ENCODE measurements around the gene CASK.
"Not testable (repeated sequence)": the region's sequence is repeated elsewhere in the genome, so short reads cannot be mapped to it uniquely, and the experiment has no call there.

The CASK gene

GRCh38 chrX:41739871-41740270, 183.5 kb downstream of the CASK start:
- Histone ChIP-seq H3K36me3 (ENCODE audit: control insufficient read depth, insufficient read depth, low read length) (no peaks in the 10 kb centered on the region), H3K27ac (ENCODE audit: low read depth, low read length) (no peak overlapping the region), H3K9ac (ENCODE audit: low read length) (no peak overlapping the region), H3K4me3 (ENCODE audit: low read length) (no peak overlapping the region), H3K4me1 (ENCODE audit: control insufficient read depth, insufficient read depth, low read length) (no peaks in the 10 kb centered on the region), H3K27me3 (ENCODE audit: control insufficient read depth, insufficient read depth, low read length) (no peaks in the 10 kb centered on the region)

- no peaks in the 10 kb centered on the region for H3K4me1 ChIP-seq (ENCODE audit: control insufficient read depth, insufficient read depth, low read length)
- H3K36me3 ChIP-seq (ENCODE audit: control insufficient read depth, insufficient read depth, low read length) = no peaks in the 10 kb centered on the region
- H3K27ac ChIP-seq (ENCODE audit: low read depth, low read length) = no peak overlapping the region
Measured at GRCh38 chrX:41737065-41737464, 186.3 kb downstream of the CASK start.

GRCh38 chrX:41734530-41734929, 188.8 kb downstream of the CASK start:
- Histone ChIP-seq H3K4me3 (ENCODE audit: low read length) (no peak overlapping the region), H3K27ac (ENCODE audit: low read depth, low read length) (no peak overlapping the region), H3K4me1 (ENCODE audit: control insufficient read depth, insufficient read depth, low read length) (no peaks in the 10 kb centered on the region), H3K9ac (ENCODE audit: low read length) (no peak overlapping the region), H3K27me3 (ENCODE audit: control insufficient read depth, insufficient read depth, low read length) (no peaks in the 10 kb centered on the region), H3K36me3 (ENCODE audit: control insufficient read depth, insufficient read depth, low read length) (no peaks in the 10 kb centered on the region)

More at GRCh38 chrX:41737065-41737464, 186.3 kb downstream of the CASK start:
- H3K9ac ChIP-seq (ENCODE audit: low read length) = no peak overlapping the region
- no peak overlapping the region for H3K4me3 ChIP-seq (ENCODE audit: low read length)
- H3K27me3 ChIP-seq (ENCODE audit: control insufficient read depth, insufficient read depth, low read length) = no peaks in the 10 kb centered on the region

DNA sequence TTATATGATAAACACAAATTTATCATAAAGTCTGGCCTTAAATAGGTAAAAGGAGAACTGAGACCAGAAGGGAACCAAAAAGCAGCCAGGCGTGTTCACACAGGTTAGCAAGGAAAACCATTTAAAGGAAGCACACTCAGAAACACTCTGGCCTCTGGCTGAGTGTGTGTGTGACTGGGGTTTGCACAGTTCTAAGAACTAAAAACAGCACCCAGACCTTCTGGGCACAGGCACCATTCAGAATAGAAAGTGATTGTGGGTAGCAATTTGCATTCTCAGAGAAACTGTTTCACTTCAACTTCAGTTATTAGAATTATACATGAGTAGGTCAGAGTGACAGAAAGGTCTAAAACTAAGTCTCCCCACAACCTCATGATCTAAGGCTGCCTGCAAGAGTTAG, 189.4 kb downstream of the CASK start:
- Histone ChIP-seq H3K4me3 (ENCODE audit: low read length) (no peak overlapping the region), H3K27me3 (ENCODE audit: control insufficient read depth, insufficient read depth, low read length) (no peaks in the 10 kb centered on the region), H3K4me1 (ENCODE audit: control insufficient read depth, insufficient read depth, low read length) (no peaks in the 10 kb centered on the region), H3K9ac (ENCODE audit: low read length) (no peak overlapping the region), H3K36me3 (ENCODE audit: control insufficient read depth, insufficient read depth, low read length) (no peaks in the 10 kb centered on the region), H3K27ac (ENCODE audit: low read depth, low read length) (no peak overlapping the region)

- Histone ChIP-seq H3K4me3 (ENCODE audit: low read length) (no peak overlapping the region), H3K27me3 (ENCODE audit: control insufficient read depth, insufficient read depth, low read length) (no peaks in the 10 kb centered on the region), H3K9ac (ENCODE audit: low read length) (no peak overlapping the region), H3K4me1 (ENCODE audit: control insufficient read depth, insufficient read depth, low read length) (no peaks in the 10 kb centered on the region), H3K27ac (ENCODE audit: low read depth, low read length) (no peak overlapping the region), H3K36me3 (ENCODE audit: control insufficient read depth, insufficient read depth, low read length) (no peaks in the 10 kb centered on the region)
Measured at GRCh38 chrX:41732260-41732659, 191.1 kb downstream of the CASK start.

- Histone ChIP-seq H3K4me1 (ENCODE audit: control insufficient read depth, insufficient read depth, low read length) (no peaks in the 10 kb centered on the region), H3K27me3 (ENCODE audit: control insufficient read depth, insufficient read depth, low read length) (no peaks in the 10 kb centered on the region)
Measured at GRCh38 chrX:41730081-41730480, 193.3 kb downstream of the CASK start.

GRCh38 chrX:41728125-41728524, 195.2 kb downstream of the CASK start:
- Histone ChIP-seq H3K27ac (ENCODE audit: low read depth, low read length) (no peak overlapping the region), H3K4me3 (ENCODE audit: low read length) (no peak overlapping the region), H3K4me1 (ENCODE audit: control insufficient read depth, insufficient read depth, low read length) (no peaks in the 10 kb centered on the region), H3K36me3 (ENCODE audit: control insufficient read depth, insufficient read depth, low read length) (no peaks in the 10 kb centered on the region), H3K9ac (ENCODE audit: low read length) (no peak overlapping the region), H3K27me3 (ENCODE audit: control insufficient read depth, insufficient read depth, low read length) (no peaks in the 10 kb centered on the region)

More at GRCh38 chrX:41730081-41730480, 193.3 kb downstream of the CASK start:
- Histone ChIP-seq H3K27ac (ENCODE audit: low read depth, low read length) (no peak overlapping the region), H3K9ac (ENCODE audit: low read length) (no peak overlapping the region), H3K4me3 (ENCODE audit: low read length) (no peak overlapping the region), H3K36me3 (ENCODE audit: control insufficient read depth, insufficient read depth, low read length) (no peaks in the 10 kb centered on the region)

GRCh38 chrX:41723826-41724225, 199.5 kb downstream of the CASK start, which contains the start of gene GPR82:
Gene GPR82, plus strand, starts transcription at chrX:41724181. Its CDS starts 2,846 bp downstream, at chrX:41727027.
- H3K36me3 ChIP-seq (ENCODE audit: control insufficient read depth, insufficient read depth, low read length) = no peaks in the 10 kb centered on the region
- no peak within 1 kb of the TSS for H3K9ac ChIP-seq (ENCODE audit: low read length)
- no peaks in the 10 kb centered on the region for H3K4me1 ChIP-seq (ENCODE audit: control insufficient read depth, insufficient read depth, low read length)
- no peak within 1 kb of the TSS for H3K4me3 ChIP-seq (ENCODE audit: low read length)
- H3K27me3 ChIP-seq (ENCODE audit: control insufficient read depth, insufficient read depth, low read length) = no peaks in the 10 kb centered on the region
- H3K27ac ChIP-seq (ENCODE audit: low read depth, low read length) = no peak within 1 kb of the TSS

DNA sequence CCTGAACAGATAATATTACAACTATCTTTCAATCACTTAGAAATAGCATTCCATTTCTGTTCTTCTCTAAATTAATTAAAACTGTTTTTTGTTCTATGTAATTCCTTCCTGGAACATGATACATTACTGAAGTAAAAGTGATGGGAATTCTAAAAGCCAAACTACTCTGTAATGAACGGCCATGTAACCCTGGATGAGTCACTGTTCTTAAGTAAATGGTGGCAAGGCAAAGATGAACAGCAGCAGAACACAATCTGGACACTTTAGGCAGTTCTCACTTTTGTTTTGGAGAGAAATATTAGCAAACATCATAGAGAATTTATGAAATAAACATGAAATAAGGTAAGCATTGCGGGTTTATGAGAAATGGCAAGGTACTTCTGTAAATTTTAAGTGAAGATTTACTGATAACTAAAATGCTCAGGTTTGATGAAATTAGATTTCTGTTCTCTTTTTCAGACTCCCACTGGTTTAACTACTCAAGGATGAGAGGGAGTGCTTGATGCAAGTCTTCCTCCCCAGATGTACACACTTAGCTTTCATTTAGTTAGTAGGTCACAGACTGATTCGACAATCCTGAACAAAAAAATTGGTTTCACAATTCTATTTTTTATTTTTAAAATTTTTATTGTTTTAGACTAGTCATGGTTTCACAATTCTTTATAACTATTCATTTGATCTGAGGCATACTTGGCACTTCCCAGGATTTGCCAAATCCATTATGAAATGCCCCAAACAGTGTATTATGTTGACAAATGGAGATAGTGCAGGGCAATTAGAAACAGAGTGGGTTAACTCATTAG, 200.3 kb downstream of the CASK start:
- H3K36me3 ChIP-seq (ENCODE audit: control insufficient read depth, insufficient read depth, low read length) = no peaks in the 10 kb centered on the region
- H3K27me3 ChIP-seq (ENCODE audit: control insufficient read depth, insufficient read depth, low read length) = no peaks in the 10 kb centered on the region
- H3K27ac ChIP-seq (ENCODE audit: low read depth, low read length) = no peak overlapping the region
- no peaks in the 10 kb centered on the region for H3K4me1 ChIP-seq (ENCODE audit: control insufficient read depth, insufficient read depth, low read length)
- H3K9ac ChIP-seq (ENCODE audit: low read length) = no peak overlapping the region
- H3K4me3 ChIP-seq (ENCODE audit: low read length) = no peak overlapping the region

DNA sequence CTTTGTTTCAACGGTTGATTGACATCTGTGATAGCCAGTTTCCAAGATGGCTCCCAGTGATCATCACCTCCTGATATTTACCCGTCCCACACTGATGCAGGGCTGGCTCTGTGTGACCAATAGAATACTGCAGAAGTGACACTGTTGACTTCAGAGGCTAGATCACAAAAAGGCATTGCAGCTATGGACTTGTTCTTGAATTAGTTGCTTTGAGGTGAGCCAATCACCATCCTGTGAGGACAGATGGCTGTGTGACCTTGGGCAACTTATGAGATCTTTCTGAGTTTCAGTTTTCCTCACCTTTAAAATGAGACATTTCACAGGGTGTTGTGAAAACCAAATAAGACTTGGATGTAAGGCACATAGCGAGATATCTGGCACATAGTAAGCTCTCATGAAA, 201.1 kb downstream of the CASK start:
- H3K4me3 ChIP-seq (ENCODE audit: low read length) = no peak overlapping the region
- H3K36me3 ChIP-seq (ENCODE audit: control insufficient read depth, insufficient read depth, low read length) = no peaks in the 10 kb centered on the region
- H3K27me3 ChIP-seq (ENCODE audit: control insufficient read depth, insufficient read depth, low read length) = no peaks in the 10 kb centered on the region
- H3K9ac ChIP-seq (ENCODE audit: low read length) = no peak overlapping the region
- no peak overlapping the region for H3K27ac ChIP-seq (ENCODE audit: low read depth, low read length)
- H3K4me1 ChIP-seq (ENCODE audit: control insufficient read depth, insufficient read depth, low read length) = no peaks in the 10 kb centered on the region

DNA sequence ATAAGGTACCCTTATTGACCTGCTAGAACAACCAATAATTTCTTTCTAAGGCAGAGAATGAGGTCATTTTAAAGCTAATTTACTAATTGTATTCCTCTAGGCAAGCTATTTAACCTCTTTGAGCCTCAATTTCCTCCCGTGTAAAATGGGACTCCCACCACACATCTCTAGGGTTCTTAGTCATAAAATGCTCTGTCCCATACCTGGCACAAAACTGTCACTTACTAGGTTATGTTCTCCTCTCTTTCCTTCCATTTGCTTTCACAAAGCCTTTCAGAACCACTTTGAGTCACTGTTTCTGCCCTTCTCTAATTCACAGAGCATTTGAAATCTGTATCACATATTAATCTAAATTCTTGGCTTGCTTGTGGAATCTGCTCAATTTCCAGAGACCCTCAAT, 201.8 kb downstream of the CASK start:
- H3K4me1 ChIP-seq (ENCODE audit: control insufficient read depth, insufficient read depth, low read length) = no peaks in the 10 kb centered on the region
- no peak overlapping the region for H3K9ac ChIP-seq (ENCODE audit: low read length)
- no peaks in the 10 kb centered on the region for H3K36me3 ChIP-seq (ENCODE audit: control insufficient read depth, insufficient read depth, low read length)
- H3K27me3 ChIP-seq (ENCODE audit: control insufficient read depth, insufficient read depth, low read length) = no peaks in the 10 kb centered on the region
- H3K27ac ChIP-seq (ENCODE audit: low read depth, low read length) = no peak overlapping the region
- H3K4me3 ChIP-seq (ENCODE audit: low read length) = no peak overlapping the region

GRCh38 chrX:41720125-41720779, 203.1 kb downstream of the CASK start:
- H3K36me3 ChIP-seq (ENCODE audit: control insufficient read depth, insufficient read depth, low read length) = no peaks in the 10 kb centered on the region
- H3K27ac ChIP-seq (ENCODE audit: low read depth, low read length) = no peak overlapping the region
- H3K4me1 ChIP-seq (ENCODE audit: control insufficient read depth, insufficient read depth, low read length) = no peaks in the 10 kb centered on the region
- no peak overlapping the region for H3K9ac ChIP-seq (ENCODE audit: low read length)
- H3K4me3 ChIP-seq (ENCODE audit: low read length) = no peak overlapping the region
- no peaks in the 10 kb centered on the region for H3K27me3 ChIP-seq (ENCODE audit: control insufficient read depth, insufficient read depth, low read length)

GRCh38 chrX:41719610-41720009, 203.7 kb downstream of the CASK start:
- H3K4me1 ChIP-seq (ENCODE audit: control insufficient read depth, insufficient read depth, low read length); H3K27ac ChIP-seq (ENCODE audit: low read depth, low read length); H3K9ac ChIP-seq (ENCODE audit: low read length); H3K4me3 ChIP-seq (ENCODE audit: low read length); H3K27me3 ChIP-seq (ENCODE audit: control insufficient read depth, insufficient read depth, low read length); H3K36me3 ChIP-seq (ENCODE audit: control insufficient read depth, insufficient read depth, low read length): not testable (repeated sequence)

All from rectal smooth muscle tissue (tissue), 1 donor.